Measurements from ENCODE around the gene MITF. TPM values are rescaled to one million over a fixed set of nuclear protein-coding genes. Genes with fewer than 3 reads are reported as not detected.

MITF gene
- total RNA-seq, 1 experiment from 2014 or later, result 1.9 TPM

GRCh38 chr3:69902386-69902785 lies 163.1 kb downstream of the MITF start:
- H3K27me3 ChIP-seq (ENCODE audit: insufficient read depth, low read length), result no peaks in the 10 kb centered on the region
- no peaks in the 10 kb centered on the region for H3K9me2 ChIP-seq (ENCODE audit: insufficient read depth)
- no peak overlapping the region for H3K4me3 ChIP-seq (replicated peaks in 1 of 2; ENCODE audit: low read depth in 1 of 2, low read length in 2 of 2)
- BruUV-seq (replicated peaks), result no TSS peak
- H3K27ac ChIP-seq (ENCODE audit: low read depth, low read length), result no peak overlapping the region
- no peaks in the 10 kb centered on the region for H4K20me1 ChIP-seq (ENCODE audit: insufficient read depth)
- no peaks in the 10 kb centered on the region for H3K9me3 ChIP-seq (ENCODE audit: control insufficient read depth in 1 of 2, insufficient read depth in 1 of 2, low read depth in 1 of 2, low read length in 2 of 2)
- ChIA-PET RAD21 (ENCODE audit: low non-redundant PET in 1 of 2, low total read pairs in 2 of 2, uncharacterized antibody in 2 of 2, unreplicated experiment in 2 of 2) (no interaction called here), CTCF (no interaction called here), POLR2A (no interaction called here)
- ATAC-seq (no peak), DNase-seq (ENCODE audit: low read depth, low spot score) (no peak)
- TF ChIP-seq ZFX (IDR thresholded peaks at IDR 0.05) (no peak), SRF (IDR thresholded peaks at IDR 0.05; ENCODE audit: low read depth) (no peak), POLR2AphosphoS5 (IDR thresholded peaks at IDR 0.05; ENCODE audit: low read depth, low read length) (no peak), POLR2A (IDR thresholded peaks at IDR 0.05; ENCODE audit: borderline replicate concordance, extremely low read depth, insufficient read depth, insufficient read length) (no peak)
- H3K9ac ChIP-seq (ENCODE audit: low read length), result no peak overlapping the region
- H3K4me2 ChIP-seq (ENCODE audit: low read length), result no peak overlapping the region
- intact Hi-C loops (cut with micrococcal nuclease), result no loop called here
- no peaks in the 10 kb centered on the region for H3K4me1 ChIP-seq (ENCODE audit: control insufficient read depth in 1 of 2, insufficient read depth in 2 of 2, low read length in 2 of 2)
- H3K36me3 ChIP-seq (ENCODE audit: control insufficient read depth in 1 of 2, insufficient read depth in 2 of 2, low read length in 2 of 2), result no peaks in the 10 kb centered on the region
- no peak overlapping the region for H2AFZ ChIP-seq (ENCODE audit: low read depth, low read length, poor library complexity, severe bottlenecking)
- H3K79me2 ChIP-seq (ENCODE audit: insufficient read depth, low read length), result no peaks in the 10 kb centered on the region

DNA sequence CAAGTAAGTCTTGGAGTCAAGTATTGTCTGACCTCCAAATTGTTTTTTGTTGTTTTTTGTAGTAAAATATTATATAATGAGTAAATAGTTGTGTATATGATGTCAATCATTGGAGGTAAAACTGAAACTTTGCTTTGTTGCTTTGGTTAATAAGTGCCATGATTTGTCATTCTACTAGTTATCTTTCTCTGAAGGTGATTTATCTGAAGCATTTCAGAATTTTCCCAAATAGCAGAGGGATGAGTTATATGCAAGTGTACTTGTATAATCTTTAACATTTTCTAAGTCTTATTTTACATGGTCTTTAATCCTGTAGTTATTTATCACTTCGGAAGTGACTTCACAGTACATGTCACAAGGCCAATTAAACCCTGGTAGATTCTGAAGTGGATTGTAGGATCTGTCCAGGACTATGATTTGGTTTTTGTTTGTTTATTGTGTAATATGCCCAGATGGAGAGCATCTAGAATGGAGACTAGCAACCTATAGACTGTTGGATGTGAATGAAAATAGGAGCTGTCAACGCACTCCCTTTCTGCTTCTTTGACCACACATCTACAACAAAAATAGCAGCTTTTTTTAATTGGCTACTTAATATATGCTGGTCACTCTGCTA lies 167.2 kb downstream of the MITF start:
- DNase-seq (ENCODE audit: low read depth, low spot score), result no peak
- ChIA-PET CTCF (no interaction called here), RAD21 (ENCODE audit: low non-redundant PET in 1 of 2, low total read pairs in 2 of 2, uncharacterized antibody in 2 of 2, unreplicated experiment in 2 of 2) (no interaction called here), POLR2A (no interaction called here)
- no peaks in the 10 kb centered on the region for H3K79me2 ChIP-seq (ENCODE audit: insufficient read depth, low read length)
- no TSS peak for BruUV-seq (replicated peaks)
- no peaks in the 10 kb centered on the region for H4K20me1 ChIP-seq (ENCODE audit: insufficient read depth)
- no peaks in the 10 kb centered on the region for H3K27me3 ChIP-seq (ENCODE audit: insufficient read depth, low read length)
- H3K4me1 ChIP-seq (ENCODE audit: control insufficient read depth in 1 of 2, insufficient read depth in 2 of 2, low read length in 2 of 2), result no peaks in the 10 kb centered on the region
- no peaks in the 10 kb centered on the region for H3K36me3 ChIP-seq (ENCODE audit: control insufficient read depth in 1 of 2, insufficient read depth in 2 of 2, low read length in 2 of 2)
- no peaks in the 10 kb centered on the region for H3K9me2 ChIP-seq (ENCODE audit: insufficient read depth)
- no peak overlapping the region for H3K4me2 ChIP-seq (ENCODE audit: low read length)
- ATAC-seq, result no peak
- intact Hi-C loops (cut with micrococcal nuclease), result no loop called here
- no peak overlapping the region for H2AFZ ChIP-seq (ENCODE audit: low read depth, low read length, poor library complexity, severe bottlenecking)
- H3K27ac ChIP-seq (ENCODE audit: low read depth, low read length), result no peak overlapping the region
- H3K4me3 ChIP-seq (replicated peaks in 1 of 2; ENCODE audit: low read depth in 1 of 2, low read length in 2 of 2), result no peak overlapping the region
- H3K9ac ChIP-seq (ENCODE audit: low read length), result no peak overlapping the region
- no peaks in the 10 kb centered on the region for H3K9me3 ChIP-seq (ENCODE audit: control insufficient read depth in 1 of 2, insufficient read depth in 1 of 2, low read depth in 1 of 2, low read length in 2 of 2)
- TF ChIP-seq, protein P1, sequence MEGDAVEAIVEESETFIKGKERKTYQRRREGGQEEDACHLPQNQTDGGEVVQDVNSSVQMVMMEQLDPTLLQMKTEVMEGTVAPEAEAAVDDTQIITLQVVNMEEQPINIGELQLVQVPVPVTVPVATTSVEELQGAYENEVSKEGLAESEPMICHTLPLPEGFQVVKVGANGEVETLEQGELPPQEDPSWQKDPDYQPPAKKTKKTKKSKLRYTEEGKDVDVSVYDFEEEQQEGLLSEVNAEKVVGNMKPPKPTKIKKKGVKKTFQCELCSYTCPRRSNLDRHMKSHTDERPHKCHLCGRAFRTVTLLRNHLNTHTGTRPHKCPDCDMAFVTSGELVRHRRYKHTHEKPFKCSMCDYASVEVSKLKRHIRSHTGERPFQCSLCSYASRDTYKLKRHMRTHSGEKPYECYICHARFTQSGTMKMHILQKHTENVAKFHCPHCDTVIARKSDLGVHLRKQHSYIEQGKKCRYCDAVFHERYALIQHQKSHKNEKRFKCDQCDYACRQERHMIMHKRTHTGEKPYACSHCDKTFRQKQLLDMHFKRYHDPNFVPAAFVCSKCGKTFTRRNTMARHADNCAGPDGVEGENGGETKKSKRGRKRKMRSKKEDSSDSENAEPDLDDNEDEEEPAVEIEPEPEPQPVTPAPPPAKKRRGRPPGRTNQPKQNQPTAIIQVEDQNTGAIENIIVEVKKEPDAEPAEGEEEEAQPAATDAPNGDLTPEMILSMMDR (IDR thresholded peaks at IDR 0.05 in 2 of 3, conservative IDR thresholded peaks at IDR 0.05 in 1 of 3; ENCODE audit: borderline replicate concordance in 1 of 3, insufficient read depth in 1 of 3, low read depth in 2 of 3, low read length in 2 of 3), result no peak
- no peak for TF ChIP-seq POLR2A (IDR thresholded peaks at IDR 0.05; ENCODE audit: borderline replicate concordance, extremely low read depth, insufficient read depth, insufficient read length)
- no peak for TF ChIP-seq ELF1 (IDR thresholded peaks at IDR 0.05; ENCODE audit: borderline replicate concordance, low read depth)
- no peak for TF ChIP-seq YY1 (IDR thresholded peaks at IDR 0.05; ENCODE audit: extremely low read depth, insufficient replicate concordance, low read depth, low read length)
- TF ChIP-seq, protein P2, sequence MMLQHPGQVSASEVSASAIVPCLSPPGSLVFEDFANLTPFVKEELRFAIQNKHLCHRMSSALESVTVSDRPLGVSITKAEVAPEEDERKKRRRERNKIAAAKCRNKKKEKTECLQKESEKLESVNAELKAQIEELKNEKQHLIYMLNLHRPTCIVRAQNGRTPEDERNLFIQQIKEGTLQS (IDR thresholded peaks at IDR 0.05), result no peak
- no peak for TF ChIP-seq RAD21 (IDR thresholded peaks at IDR 0.05; ENCODE audit: low read depth)
- no peak for TF ChIP-seq ZBTB33 (IDR thresholded peaks at IDR 0.05; ENCODE audit: extremely low read depth, insufficient replicate concordance, low read length)
- TF ChIP-seq CEBPB (IDR thresholded peaks at IDR 0.05; ENCODE audit: low read depth), result no peak
- no peak for TF ChIP-seq CBX3 (IDR thresholded peaks at IDR 0.05; ENCODE audit: low read depth)
- no peak for TF ChIP-seq EGR1 (IDR thresholded peaks at IDR 0.05; ENCODE audit: low read depth)
- no peak for TF ChIP-seq TCF7L2 (IDR thresholded peaks at IDR 0.05; ENCODE audit: borderline replicate concordance, extremely low read depth, insufficient read depth, insufficient read length)
- no peak for TF ChIP-seq SP1 (IDR thresholded peaks at IDR 0.05; ENCODE audit: low read depth)
- TF ChIP-seq SIN3A (IDR thresholded peaks at IDR 0.05; ENCODE audit: low read depth), result no peak

Data from HCT116 (cell line).